A549 (cell line): ENCODE data around the gene TOMM6. TPM values are rescaled to one million over a fixed set of nuclear protein-coding genes. Genes with fewer than 3 reads are reported as not detected.

ENCODE experiments used
- ATAC-seq, 2 experiments: fragments of 200-7000 bp in 1 of 2; fragments of >200 bp in 1 of 2; cut with Nextera tagmentation in 1 of 2; cut with Tn5 transposase in 1 of 2; 3 replicates each; pipeline versions ENCODE4 v1.8.0 to v1.9.1; 2018 to 2020; ENCODE audit warnings: mild to moderate bottlenecking in 1 of 2, moderate library complexity in 1 of 2
- CTCF ChIA-PET: fragments of 300-600 bp; sonication (Branson Sonifier 250); formaldehyde crosslinking; extraction: SDS; loops from one replicate; lab custom pipeline; 2021; ENCODE audit warnings: antibody characterized with exemption, inconsistent platforms; lab: Yijun Ruan, JAX
- POLR2A ChIA-PET: fragments of 350-600 bp; formaldehyde crosslinking; extraction: SDS; loops from one replicate; lab custom pipeline; 2021; ENCODE audit warnings: antibody characterized with exemption, inconsistent platforms; lab: Yijun Ruan, JAX
- DNase-seq, 2 experiments: peaks; one replicate each; pipeline versions ENCODE4 v3.0.0 to v3.0.0-alpha.2; 2011 to 2016; ENCODE audit warnings: low read depth in 1 of 2, low spot score in 1 of 2
- FAIRE-seq: peaks from 2 replicates; lab custom pipeline; 2011; peaks lifted over from hg19 to GRCh38; lab: Jason Lieb, UNC
- H3K27ac ChIP-seq, 2 experiments: fragments of >200 bp; sonication (Bioruptor Twin); formaldehyde crosslinking; 3 replicates each; pipeline ENCODE4 v1.5.1; 2016 to 2017
- H3K4me1 ChIP-seq: fragments of >200 bp; sonication (Bioruptor Twin); formaldehyde crosslinking; 3 replicates; pipeline ENCODE4 v1.6.1; 2016
- H3K4me2 ChIP-seq: fragments of >200 bp; sonication (Bioruptor Twin); formaldehyde crosslinking; 3 replicates; pipeline ENCODE4 v1.6.1; 2016
- H3K4me3 ChIP-seq: fragments of >200 bp; sonication (Bioruptor Twin); formaldehyde crosslinking; 3 replicates; pipeline ENCODE4 v1.5.1; 2016
- H3K9me3 ChIP-seq: fragments of >200 bp; sonication (Bioruptor Twin); formaldehyde crosslinking; 3 replicates; pipeline ENCODE4 v1.6.1; 2016
- BHLHE40 ChIP-seq: IDR thresholded peaks from 2 replicates; pipeline ENCODE4 v1.6.1; 2012; ENCODE audit warnings: low read depth, low read length, inconsistent platforms
- CBX2 ChIP-seq: fragments of 200-600 bp; sonication (generic); IDR thresholded peaks from 2 replicates; pipeline ENCODE4 v1.6.1; 2016; ENCODE audit warnings: low read depth, mild to moderate bottlenecking, borderline replicate concordance
- CHD4 ChIP-seq: fragments of 200-600 bp; sonication (generic); IDR thresholded peaks from 2 replicates; pipeline ENCODE4 v1.6.1; 2016; ENCODE audit warnings: antibody characterized with exemption, mild to moderate bottlenecking, borderline replicate concordance
- FOXS1 ChIP-seq: fragments of 250-450 bp; sonication (Bioruptor Pico); IDR thresholded peaks from 2 replicates; pipeline ENCODE4 v1.5.0; 2020; ENCODE audit warnings: mild to moderate bottlenecking, moderate library complexity
- HOXA7 ChIP-seq: fragments of 250-450 bp; sonication (Bioruptor Pico); IDR thresholded peaks from 2 replicates; pipeline ENCODE4 v1.5.0; 2020; ENCODE audit warnings: mild to moderate bottlenecking, moderate library complexity
- HOXB5 ChIP-seq: fragments of 250-450 bp; sonication (Bioruptor Pico); IDR thresholded peaks from 2 replicates; pipeline ENCODE4 v1.5.0; 2020; ENCODE audit warnings: mild to moderate bottlenecking, moderate library complexity
- JUNB ChIP-seq: fragments of >200 bp; sonication (Bioruptor Twin); formaldehyde crosslinking; IDR thresholded peaks from 2 replicates; pipeline ENCODE4 v1.6.1; 2016
- KDM5A ChIP-seq: fragments of 200-600 bp; sonication (generic); IDR thresholded peaks from 2 replicates; pipeline ENCODE4 v1.6.1; 2016; ENCODE audit warnings: antibody characterized with exemption, mild to moderate bottlenecking
- MAFK ChIP-seq: fragments of 450-650 bp; IDR thresholded peaks from 2 replicates; pipeline ENCODE4 v1.6.1; 2014; ENCODE audit not compliant: partially characterized antibody
- MAX ChIP-seq: IDR thresholded peaks from 2 replicates; pipeline ENCODE4 v1.6.1; 2012
- NPAS2 ChIP-seq: fragments of 250-450 bp; sonication (Bioruptor Pico); IDR thresholded peaks from 2 replicates; pipeline ENCODE4 v1.8.0; 2022; ENCODE audit warnings: mild to moderate bottlenecking, moderate library complexity, borderline replicate concordance
- PHF8 ChIP-seq: fragments of 200-600 bp; sonication (generic); IDR thresholded peaks from 2 replicates; pipeline ENCODE4 v1.6.1; 2016; ENCODE audit warnings: low read depth, mild to moderate bottlenecking, antibody characterized with exemption, moderate library complexity, borderline replicate concordance
- RAD21 ChIP-seq, 2 experiments: fragments of >200 bp in 1 of 2; sonication (Bioruptor Twin) in 1 of 2; formaldehyde crosslinking in 1 of 2; IDR thresholded peaks in 1 of 2; conservative IDR thresholded peaks in 1 of 2; 2 replicates in 1 of 2; 3 replicates in 1 of 2; pipeline ENCODE4 v1.6.1; 2012 to 2018; ENCODE audit warnings: inconsistent platforms in 1 of 2
- RNF2 ChIP-seq: fragments of 200-600 bp; sonication (generic); IDR thresholded peaks from 2 replicates; pipeline ENCODE4 v1.6.1; 2016; ENCODE audit warnings: low read depth, mild to moderate bottlenecking, antibody characterized with exemption, moderate library complexity, borderline replicate concordance
- SMC3 ChIP-seq: fragments of >200 bp; sonication (Bioruptor Twin); formaldehyde crosslinking; IDR thresholded peaks from 3 replicates; pipeline ENCODE4 v1.6.1; 2018; ENCODE audit warnings: inconsistent platforms
- ZC3H11A ChIP-seq: fragments of 450-650 bp; IDR thresholded peaks from 2 replicates; pipeline ENCODE4 v1.6.1; 2014; ENCODE audit warnings: antibody characterized with exemption, mild to moderate bottlenecking
- ZFP36 ChIP-seq: fragments of 450-650 bp; IDR thresholded peaks from 2 replicates; pipeline ENCODE4 v1.6.1; 2014; ENCODE audit warnings: borderline replicate concordance; ENCODE audit not compliant: partially characterized antibody
- WGBS: methylation state at CpG from one replicate; pipeline ENCODE4 v1.1.6; 2017; ENCODE audit errors: missing lambda C conversion rate; 5-methylcytosine and 5-hydroxymethylcytosine counted together
- polyA plus RNA-seq, 4 experiments: library from polyadenylated mRNA; depleted of rRNA in 3 of 4; stranded (reverse); fragments of >200 nt; fragmentation: RNase III in 1 of 4; extraction: RNeasy Plus Mini Kit Qiagen cat#74134 plus additional on column Dnase treatment in 1 of 4; gene quantifications; 2 replicates in 3 of 4; 3 replicates in 1 of 4; pipeline ENCODE4 v1.2.3, GENCODE V29; 2011 to 2017
- TF ChIP-seq, protein P1 (sequence below): IDR thresholded peaks from 2 replicates; pipeline ENCODE4 v1.6.1; 2012
- TF ChIP-seq, protein P2 (sequence below): fragments of >200 bp; sonication (Bioruptor Twin); formaldehyde crosslinking; IDR thresholded peaks from 3 replicates; pipeline ENCODE4 v1.5.1; 2016

TOMM6 gene
- polyA plus RNA-seq, 2 of the 4 experiments (the other 2 are of a cell fraction), result 217 to 254 TPM

DNA sequence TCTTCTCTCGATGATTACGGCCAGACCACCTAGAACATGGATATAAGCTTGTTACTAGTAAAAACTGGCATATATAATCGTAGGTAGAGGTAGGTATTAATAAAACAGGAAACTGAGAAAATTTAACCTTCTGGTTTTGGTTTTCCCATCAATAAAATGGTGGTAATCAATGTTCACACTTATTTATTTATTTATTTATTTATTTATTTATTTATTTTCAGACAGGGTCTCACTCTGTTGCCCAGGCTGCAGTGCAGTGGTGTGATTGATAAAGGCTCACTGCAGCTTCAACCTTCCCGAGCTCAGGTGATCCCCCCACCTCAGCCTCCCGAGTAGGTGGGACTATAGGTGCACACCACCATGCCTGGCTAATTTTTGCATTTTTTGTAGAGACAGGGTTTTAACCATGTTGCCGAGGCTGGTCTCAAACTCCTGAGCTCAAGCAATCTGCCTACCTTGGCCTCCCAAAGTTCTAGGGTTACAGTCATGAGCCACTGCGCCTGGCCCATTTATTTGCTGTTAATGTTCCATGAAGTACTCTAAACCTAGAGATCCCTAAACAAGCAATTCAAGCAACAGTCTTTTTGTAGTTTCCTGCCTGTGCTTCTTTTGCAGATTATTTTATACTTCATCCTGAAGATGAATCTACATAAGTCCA lies 11.5 kb downstream of the TOMM6 start:
- CTCF ChIA-PET, result interaction anchor here (0.7 to 4.0 kb wide), 7 partner anchors 8 to 243 kb away, joined by 4 to 70 read pairs (median 21); partner anchors contain the start of genes BYSL, MED20 and TOMM6

GRCh38 chr6:41799559-41799911 lies 12.0 kb downstream of the TOMM6 start:
- FAIRE-seq (no peak), ATAC-seq (no peak), DNase-seq (no peak)
- H3K9me3 ChIP-seq, result no peaks in the 10 kb centered on the region
- ChIA-PET POLR2A (no interaction called here), CTCF (interaction anchor here (2.7 to 4.0 kb wide), 6 partner anchors 8 to 243 kb away, joined by 14 to 70 read pairs (median 21); partner anchors contain the start of genes BYSL, MED20 and TOMM6)
- no peak for TF ChIP-seq MAFK
- TF ChIP-seq PHF8, result no peak
- TF ChIP-seq CBX2, result no peak
- TF ChIP-seq, protein P1, sequence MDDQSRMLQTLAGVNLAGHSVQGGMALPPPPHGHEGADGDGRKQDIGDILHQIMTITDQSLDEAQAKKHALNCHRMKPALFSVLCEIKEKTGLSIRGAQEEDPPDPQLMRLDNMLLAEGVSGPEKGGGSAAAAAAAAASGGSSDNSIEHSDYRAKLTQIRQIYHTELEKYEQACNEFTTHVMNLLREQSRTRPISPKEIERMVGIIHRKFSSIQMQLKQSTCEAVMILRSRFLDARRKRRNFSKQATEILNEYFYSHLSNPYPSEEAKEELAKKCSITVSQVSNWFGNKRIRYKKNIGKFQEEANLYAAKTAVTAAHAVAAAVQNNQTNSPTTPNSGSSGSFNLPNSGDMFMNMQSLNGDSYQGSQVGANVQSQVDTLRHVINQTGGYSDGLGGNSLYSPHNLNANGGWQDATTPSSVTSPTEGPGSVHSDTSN, result no peak
- no peak for TF ChIP-seq FOXS1 (CRISPR knock-in tag)
- TF ChIP-seq ZFP36, result no peak
- no peak for TF ChIP-seq BHLHE40
- TF ChIP-seq RAD21 (conservative IDR thresholded peaks at IDR 0.05 in 1 of 2, IDR thresholded peaks at IDR 0.05 in 1 of 2), result no peak
- TF ChIP-seq RNF2, result no peak
- TF ChIP-seq HOXB5, result no peak
- no peak for TF ChIP-seq HOXA7
- WGBS, result 57% methylated on average over 2 of the region's 2 CpGs
- H3K4me2 ChIP-seq, result no peak overlapping the region
- no peak overlapping the region for H3K27ac ChIP-seq
- H3K4me1 ChIP-seq, result 0 out of 3 replicates have a peak, but pooled peaks cover 3% of the 10 kb centered on the region
- no peak overlapping the region for H3K4me3 ChIP-seq

More for the DNA sequence above, 11.5 kb downstream of the TOMM6 start:
- H3K4me2 ChIP-seq, result no peak overlapping the region
- no peak for FAIRE-seq
- H3K9me3 ChIP-seq, result no peaks in the 10 kb centered on the region
- DNase-seq, result no peak
- H3K4me3 ChIP-seq, result no peak overlapping the region
- H3K27ac ChIP-seq, result no peak overlapping the region
- 85% methylated on average over 7 of the region's 7 CpGs for WGBS
- TF ChIP-seq ZC3H11A, result peak; percentile 31; the same call in 1 of the 2 replicates
- no peak for TF ChIP-seq NPAS2 (CRISPR knock-in tag)
- no peak for TF ChIP-seq KDM5A
- no peak for TF ChIP-seq MAX
- POLR2A ChIA-PET, result no interaction called here
- H3K4me1 ChIP-seq, result 0 out of 3 replicates have a peak, but pooled peaks cover 3% of the 10 kb centered on the region
- ATAC-seq, result no peak

DNA sequence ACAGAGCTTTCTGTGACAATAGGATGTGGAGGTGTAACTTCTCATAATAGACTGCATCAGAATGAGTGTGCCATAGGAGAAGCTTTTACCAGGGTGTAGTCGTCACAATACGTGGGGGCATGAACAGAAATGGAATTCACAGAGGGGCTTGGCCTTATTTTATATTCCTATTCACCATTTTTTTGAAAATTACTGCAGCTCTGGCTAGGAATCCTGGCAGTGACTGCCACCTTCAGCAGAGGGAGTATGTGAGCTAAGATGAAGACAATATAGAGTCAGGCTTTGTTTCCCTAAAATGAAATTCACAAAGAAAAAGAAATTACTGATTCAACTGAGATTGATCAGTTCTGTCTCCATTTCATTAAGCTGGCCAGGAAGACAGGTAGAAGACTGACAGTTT lies 13.9 kb downstream of the TOMM6 start:
- FAIRE-seq, result no peak

More for the DNA sequence above, 13.9 kb downstream of the TOMM6 start:
- TF ChIP-seq CHD4 (no peak), SMC3 (peak; percentile 66), JUNB (no peak), RAD21 (conservative IDR thresholded peaks at IDR 0.05 in 1 of 2, IDR thresholded peaks at IDR 0.05 in 1 of 2) (peak; percentile 64 to 69), ZFP36 (no peak)
- TF ChIP-seq, protein P2, sequence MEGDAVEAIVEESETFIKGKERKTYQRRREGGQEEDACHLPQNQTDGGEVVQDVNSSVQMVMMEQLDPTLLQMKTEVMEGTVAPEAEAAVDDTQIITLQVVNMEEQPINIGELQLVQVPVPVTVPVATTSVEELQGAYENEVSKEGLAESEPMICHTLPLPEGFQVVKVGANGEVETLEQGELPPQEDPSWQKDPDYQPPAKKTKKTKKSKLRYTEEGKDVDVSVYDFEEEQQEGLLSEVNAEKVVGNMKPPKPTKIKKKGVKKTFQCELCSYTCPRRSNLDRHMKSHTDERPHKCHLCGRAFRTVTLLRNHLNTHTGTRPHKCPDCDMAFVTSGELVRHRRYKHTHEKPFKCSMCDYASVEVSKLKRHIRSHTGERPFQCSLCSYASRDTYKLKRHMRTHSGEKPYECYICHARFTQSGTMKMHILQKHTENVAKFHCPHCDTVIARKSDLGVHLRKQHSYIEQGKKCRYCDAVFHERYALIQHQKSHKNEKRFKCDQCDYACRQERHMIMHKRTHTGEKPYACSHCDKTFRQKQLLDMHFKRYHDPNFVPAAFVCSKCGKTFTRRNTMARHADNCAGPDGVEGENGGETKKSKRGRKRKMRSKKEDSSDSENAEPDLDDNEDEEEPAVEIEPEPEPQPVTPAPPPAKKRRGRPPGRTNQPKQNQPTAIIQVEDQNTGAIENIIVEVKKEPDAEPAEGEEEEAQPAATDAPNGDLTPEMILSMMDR, result peak; percentile 50
- Histone ChIP-seq H3K4me2 (no peak overlapping the region), H3K9me3 (no peaks in the 10 kb centered on the region), H3K4me3 (no peak overlapping the region), H3K27ac (no peak overlapping the region), H3K4me1 (0 out of 3 replicates have a peak, but pooled peaks cover 3% of the 10 kb centered on the region)
- WGBS, result 11% methylated on average over 2 of the region's 2 CpGs
- ATAC-seq (peak; percentile 73 to 77; a peak in 4 of 6 replicates), DNase-seq (peak in 1 of 2 experiments; percentile 31)
- POLR2A ChIA-PET, result interaction anchor here (0.8 to 1.2 kb wide), 2 partner anchors 10 to 120 kb away, joined by 3 read pairs; partner anchors contain the start of genes BYSL and MED20
- CTCF ChIA-PET, result interaction anchor here (0.6 to 4.0 kb wide), 29 partner anchors 10 to 389 kb away, joined by 3 to 70 read pairs (median 5); partner anchors contain the start of genes BYSL, MED20 and TOMM6
